HG03571 (cell line): ENCODE measurements around the gene TMEM120A.

ENCODE experiments used
- ATAC-seq: cut with Tn5 transposase; IDR thresholded peaks from one replicate; pipeline ENCODE4 v1.9.1; 2021; ENCODE audit not compliant: unreplicated experiment

The TMEM120A gene

GRCh38 chr7:75995996-75996395 is 1.6 kb upstream of the TMEM120A start:
- ATAC-seq: no peak

GRCh38 chr7:75995052-75995471 is 667 bp upstream of the TMEM120A start:
- no peak for ATAC-seq

- no peak for ATAC-seq
Measured at GRCh38 chr7:75993689-75994387, 557 bp downstream of the TMEM120A start.

DNA sequence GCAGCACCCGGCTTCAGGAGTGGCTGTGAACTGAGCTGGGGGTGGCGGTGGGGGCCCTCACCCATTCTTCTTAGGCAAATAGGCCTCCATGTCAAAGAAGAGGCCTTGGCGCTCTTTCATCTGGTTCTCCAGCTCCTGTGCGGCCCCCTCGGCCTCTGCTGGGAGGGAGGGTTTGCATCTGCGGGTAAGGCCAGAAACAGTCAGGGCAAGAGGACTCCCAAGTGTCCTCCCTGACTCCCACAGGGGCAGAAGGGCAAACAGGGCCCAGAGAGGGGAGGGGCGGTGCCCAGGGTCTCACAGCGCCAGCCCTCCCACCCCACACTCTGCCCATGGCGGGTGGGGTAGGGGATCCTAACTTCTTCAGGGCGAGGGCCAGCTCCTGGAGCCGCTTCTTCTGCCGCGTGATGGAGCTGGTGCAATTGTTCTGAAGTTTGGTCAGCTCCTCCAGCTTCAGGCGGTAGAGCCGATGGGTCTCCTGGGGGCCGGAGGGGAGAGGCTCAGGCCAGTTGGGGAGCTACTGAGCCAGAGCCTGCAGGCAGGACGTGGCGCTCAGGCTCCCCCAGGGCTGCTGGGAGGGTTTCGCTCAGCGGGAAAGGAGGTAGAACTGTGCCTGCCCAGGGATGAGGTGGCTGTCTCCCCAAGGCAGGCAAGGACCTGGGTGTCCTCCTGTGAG is 2.2 kb downstream of the TMEM120A start:
- no peak for ATAC-seq

DNA sequence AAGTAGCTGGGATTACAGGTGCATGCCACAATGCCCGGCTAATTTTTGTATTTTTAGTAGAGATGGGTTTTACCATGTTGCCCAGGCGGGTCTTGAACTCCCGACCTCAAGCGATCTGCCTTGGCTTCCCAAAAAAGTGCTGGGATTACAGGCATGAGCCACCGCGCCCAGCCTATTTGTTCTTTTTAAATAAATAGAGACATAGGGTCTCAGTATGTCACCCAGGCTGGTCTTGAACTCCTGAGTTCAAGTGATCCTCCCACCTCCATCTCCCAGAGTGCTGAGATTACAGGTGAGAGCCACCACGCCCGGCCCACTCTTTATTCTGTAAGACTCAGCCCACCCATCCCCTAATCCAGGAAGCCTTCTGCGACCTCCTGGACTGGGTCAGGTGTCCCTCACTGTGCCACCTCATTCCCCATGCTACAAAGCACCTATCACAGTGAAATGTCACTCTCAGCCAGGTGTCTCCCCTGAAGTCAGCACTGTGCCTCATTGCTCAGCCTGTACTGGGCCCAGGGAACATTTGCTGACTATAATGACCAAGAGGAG is 2.8 kb downstream of the TMEM120A start:
- no peak for ATAC-seq

- no peak for ATAC-seq
Measured at GRCh38 chr7:75989500-75990388, 4.7 kb downstream of the TMEM120A start.

GRCh38 chr7:75988568-75989499 is 5.6 kb downstream of the TMEM120A start:
- ATAC-seq: no peak

DNA sequence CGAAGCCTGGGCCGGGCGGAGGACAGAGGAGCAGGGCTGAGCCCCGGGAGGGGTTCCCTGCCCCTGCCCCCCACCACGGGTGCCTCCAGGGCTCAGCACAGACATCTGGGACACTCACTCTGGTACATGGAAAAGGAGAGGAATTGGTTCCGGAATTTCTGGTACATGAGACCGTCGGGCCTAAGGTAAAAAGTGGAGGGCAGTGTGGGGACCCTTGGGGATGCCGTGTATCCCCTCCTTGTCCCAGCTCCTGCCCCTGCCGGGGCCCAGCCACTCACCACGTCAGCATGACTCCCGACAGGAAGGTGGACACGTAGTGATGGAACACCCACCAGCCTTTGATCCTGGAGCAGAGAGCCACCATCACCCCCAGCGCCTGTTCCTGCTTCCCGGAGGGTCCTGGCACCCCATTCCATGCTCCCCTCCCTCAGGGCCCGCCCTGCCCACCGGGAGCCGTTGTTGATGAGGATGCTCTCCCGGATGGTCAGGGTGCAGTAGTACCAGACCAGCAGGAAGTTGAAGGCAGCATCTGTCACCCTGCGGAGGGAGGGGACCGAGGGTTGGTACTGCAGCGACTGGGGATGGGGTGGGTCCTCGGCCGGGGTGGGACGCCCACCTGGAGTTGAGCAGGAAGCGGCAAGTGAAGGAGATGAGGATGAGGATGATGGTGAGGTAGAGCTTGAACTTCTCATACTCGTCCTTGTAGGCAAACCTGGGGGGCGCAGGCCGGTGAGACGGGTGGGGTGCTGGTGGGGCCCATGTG is 6.4 kb downstream of the TMEM120A start:
- no peak for ATAC-seq

GRCh38 chr7:75987026-75987804 is 7.2 kb downstream of the TMEM120A start:
- ATAC-seq: no peak

- ATAC-seq: no peak
Measured at GRCh38 chr7:75986147-75986781, 8.1 kb downstream of the TMEM120A start.

DNA sequence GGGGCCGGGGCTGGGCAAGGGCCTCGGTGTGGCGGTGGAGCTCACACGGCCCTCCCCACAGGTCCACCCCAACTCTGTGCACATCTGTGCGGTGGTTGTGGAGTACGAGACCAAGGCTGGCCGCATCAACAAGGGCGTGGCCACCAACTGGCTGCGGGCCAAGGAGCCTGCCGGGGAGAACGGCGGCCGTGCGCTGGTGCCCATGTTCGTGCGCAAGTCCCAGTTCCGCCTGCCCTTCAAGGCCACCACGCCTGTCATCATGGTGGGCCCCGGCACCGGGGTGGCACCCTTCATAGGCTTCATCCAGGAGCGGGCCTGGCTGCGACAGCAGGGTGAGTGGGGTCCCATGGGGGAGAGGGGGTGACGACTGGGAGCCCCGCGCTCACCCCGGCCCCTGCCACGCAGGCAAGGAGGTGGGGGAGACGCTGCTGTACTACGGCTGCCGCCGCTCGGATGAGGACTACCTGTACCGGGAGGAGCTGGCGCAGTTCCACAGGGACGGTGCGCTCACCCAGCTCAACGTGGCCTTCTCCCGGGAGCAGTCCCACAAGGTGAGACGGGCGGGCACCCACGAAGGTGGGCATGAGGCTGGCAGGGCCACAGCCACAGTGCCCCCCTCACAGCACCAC is 8.8 kb downstream of the TMEM120A start:
- ATAC-seq: no peak

DNA sequence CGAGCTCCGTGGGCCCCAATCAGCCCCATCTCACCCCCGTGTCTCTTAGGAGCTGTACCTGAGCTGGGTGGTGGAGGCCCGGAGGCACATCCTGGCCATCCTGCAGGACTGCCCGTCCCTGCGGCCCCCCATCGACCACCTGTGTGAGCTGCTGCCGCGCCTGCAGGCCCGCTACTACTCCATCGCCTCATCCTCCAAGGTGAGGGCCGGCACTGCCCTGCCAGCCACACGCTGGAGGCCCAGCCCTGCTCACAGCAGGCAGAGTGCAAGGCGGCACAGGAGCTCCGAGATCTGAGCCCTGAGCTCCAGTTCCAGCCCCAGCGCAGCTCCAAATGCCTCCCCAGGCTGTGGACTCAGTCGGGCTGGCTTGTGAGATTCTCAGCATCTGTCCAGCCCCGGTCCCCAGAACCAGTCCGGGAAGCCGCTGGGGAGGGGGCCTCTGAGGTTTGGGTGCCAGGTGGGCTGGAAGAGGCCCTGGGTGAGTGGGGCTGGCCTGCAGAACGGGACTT is 9.3 kb downstream of the TMEM120A start:
- no peak for ATAC-seq

GRCh38 chr7:75984130-75985008 is 10.0 kb downstream of the TMEM120A start:
- no peak for ATAC-seq

- ATAC-seq: no peak
Measured at GRCh38 chr7:75983471-75984129, 10.8 kb downstream of the TMEM120A start.

DNA sequence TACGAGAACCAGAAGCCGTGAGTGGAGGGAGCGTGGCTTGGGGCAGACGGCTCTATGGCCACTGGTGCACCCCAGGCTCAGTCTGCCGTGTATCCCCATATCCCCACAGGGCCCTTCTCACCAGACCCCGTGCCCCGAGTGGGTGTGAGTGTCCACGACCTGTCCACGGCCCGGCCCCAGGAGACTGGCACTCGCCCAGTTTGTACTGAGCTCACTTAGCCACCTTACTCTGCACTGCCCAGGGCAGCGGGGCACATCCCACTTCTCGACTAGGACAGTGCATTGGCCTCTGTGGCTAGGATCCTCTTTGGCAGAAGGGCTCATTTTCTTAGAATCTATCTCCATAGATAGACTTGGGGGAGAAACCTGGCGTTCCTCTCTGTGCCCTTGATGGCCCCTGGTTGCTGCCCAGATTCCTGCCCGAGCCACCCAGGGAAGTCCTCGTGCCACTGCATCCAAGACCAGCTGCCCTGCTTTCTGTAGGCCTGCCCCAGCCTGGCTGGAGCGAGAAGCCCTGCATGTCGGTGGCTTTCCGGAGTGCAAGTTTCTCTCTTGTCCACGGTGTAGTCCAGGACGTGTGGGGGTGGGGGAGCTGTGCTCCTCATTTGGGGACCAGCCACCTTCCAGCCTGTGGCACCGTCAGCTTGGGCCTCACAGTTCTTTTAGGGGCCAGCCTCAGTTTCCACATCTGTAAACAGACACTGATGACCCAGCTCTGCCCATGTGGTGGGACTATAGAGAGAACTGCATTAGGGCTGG is 11.9 kb downstream of the TMEM120A start:
- ATAC-seq: no peak
